Stimulated activated CD8-positive, alpha-beta memory T cell treated with anti-CD3 and anti-CD28 coated beads, Interleukin-2, amount 100 ng/mL, for 1 hour (primary cell): ENCODE data around the gene CRYM.
"Not testable (repeated sequence)": the region's sequence is repeated elsewhere in the genome, so short reads cannot be mapped to it uniquely, and the experiment has no call there.

ENCODE experiments used
- DNase-seq, 2 donors: peaks; one replicate each; pipeline ENCODE4 v3.0.0-alpha.2; 2020; ENCODE audit warnings: low read depth in 2 of 2

The CRYM gene

GRCh38 chr16:21279501-21279900, 1.4 kb upstream of the CRYM start:
- DNase-seq: no peak

- DNase-seq: no peak
Measured at GRCh38 chr16:21277045-21277926, 804 bp downstream of the CRYM start.

GRCh38 chr16:21276090-21276489, 2.0 kb downstream of the CRYM start:
- no peak for DNase-seq

- DNase-seq: no peak
Measured at GRCh38 chr16:21275529-21275928, 2.6 kb downstream of the CRYM start.

- no peak for DNase-seq
Measured at GRCh38 chr16:21274172-21274726, 3.8 kb downstream of the CRYM start.

- not testable (repeated sequence) for DNase-seq
Measured at GRCh38 chr16:21272763-21273162, 5.3 kb downstream of the CRYM start.

- DNase-seq: no peak
Measured at GRCh38 chr16:21272253-21272652, 5.8 kb downstream of the CRYM start.

- DNase-seq: no peak
Measured at GRCh38 chr16:21268236-21268635, 9.9 kb downstream of the CRYM start.

- DNase-seq: no peak
Measured at GRCh38 chr16:21267298-21267697, 10.8 kb downstream of the CRYM start.

- no peak for DNase-seq
Measured at GRCh38 chr16:21265104-21265837, 12.8 kb downstream of the CRYM start.

GRCh38 chr16:21264571-21265036, 13.5 kb downstream of the CRYM start:
- DNase-seq: no peak

- no peak for DNase-seq
Measured at GRCh38 chr16:21263640-21264570, 14.2 kb downstream of the CRYM start.

GRCh38 chr16:21262779-21263639, 15.1 kb downstream of the CRYM start:
- no peak for DNase-seq

GRCh38 chr16:21260870-21261791, 17.0 kb downstream of the CRYM start:
- DNase-seq: no peak

GRCh38 chr16:21257284-21257683, 20.8 kb downstream of the CRYM start:
- DNase-seq: no peak

- no peak for DNase-seq
Measured at GRCh38 chr16:21256636-21257035, 21.5 kb downstream of the CRYM start.

GRCh38 chr16:21253470-21253869, 24.6 kb downstream of the CRYM start:
- DNase-seq: no peak

GRCh38 chr16:21250072-21250923, 27.8 kb downstream of the CRYM start:
- no peak for DNase-seq
